ENCODE data around the gene PHACTR4.

DNA sequence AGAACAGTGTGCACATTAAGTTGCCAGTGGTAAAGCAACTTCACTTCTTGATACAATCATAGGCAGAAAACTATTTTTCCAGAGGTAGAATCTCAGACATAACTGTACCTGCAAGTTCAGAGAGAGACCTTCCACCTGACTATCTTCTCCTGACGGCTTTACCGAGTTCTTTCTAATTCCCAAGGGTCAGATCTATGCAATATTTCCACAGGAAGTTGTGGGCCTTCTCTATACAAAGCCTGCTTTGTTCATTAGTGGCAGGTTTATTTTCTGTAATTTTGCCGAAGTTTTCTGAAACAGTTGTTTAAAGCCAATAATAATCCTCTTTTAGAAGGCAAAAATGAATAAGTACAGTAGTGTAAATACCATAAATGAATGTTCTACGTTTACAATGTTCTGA lies 78.1 kb downstream of the PHACTR4 start:
- TF ChIP-seq, protein P1, sequence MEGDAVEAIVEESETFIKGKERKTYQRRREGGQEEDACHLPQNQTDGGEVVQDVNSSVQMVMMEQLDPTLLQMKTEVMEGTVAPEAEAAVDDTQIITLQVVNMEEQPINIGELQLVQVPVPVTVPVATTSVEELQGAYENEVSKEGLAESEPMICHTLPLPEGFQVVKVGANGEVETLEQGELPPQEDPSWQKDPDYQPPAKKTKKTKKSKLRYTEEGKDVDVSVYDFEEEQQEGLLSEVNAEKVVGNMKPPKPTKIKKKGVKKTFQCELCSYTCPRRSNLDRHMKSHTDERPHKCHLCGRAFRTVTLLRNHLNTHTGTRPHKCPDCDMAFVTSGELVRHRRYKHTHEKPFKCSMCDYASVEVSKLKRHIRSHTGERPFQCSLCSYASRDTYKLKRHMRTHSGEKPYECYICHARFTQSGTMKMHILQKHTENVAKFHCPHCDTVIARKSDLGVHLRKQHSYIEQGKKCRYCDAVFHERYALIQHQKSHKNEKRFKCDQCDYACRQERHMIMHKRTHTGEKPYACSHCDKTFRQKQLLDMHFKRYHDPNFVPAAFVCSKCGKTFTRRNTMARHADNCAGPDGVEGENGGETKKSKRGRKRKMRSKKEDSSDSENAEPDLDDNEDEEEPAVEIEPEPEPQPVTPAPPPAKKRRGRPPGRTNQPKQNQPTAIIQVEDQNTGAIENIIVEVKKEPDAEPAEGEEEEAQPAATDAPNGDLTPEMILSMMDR (IDR thresholded peaks at IDR 0.05): no peak
- TF ChIP-seq POLR2AphosphoS5 (IDR thresholded peaks at IDR 0.05): no peak
